NCI-H1417 (cell line): Measurements from ENCODE around the gene APP.

Experiments
- DNase-seq, 3 experiments: peaks; one replicate each; lab custom pipeline; 2025; lab: John Stamatoyannopoulos, UW

Gene APP

DNA sequence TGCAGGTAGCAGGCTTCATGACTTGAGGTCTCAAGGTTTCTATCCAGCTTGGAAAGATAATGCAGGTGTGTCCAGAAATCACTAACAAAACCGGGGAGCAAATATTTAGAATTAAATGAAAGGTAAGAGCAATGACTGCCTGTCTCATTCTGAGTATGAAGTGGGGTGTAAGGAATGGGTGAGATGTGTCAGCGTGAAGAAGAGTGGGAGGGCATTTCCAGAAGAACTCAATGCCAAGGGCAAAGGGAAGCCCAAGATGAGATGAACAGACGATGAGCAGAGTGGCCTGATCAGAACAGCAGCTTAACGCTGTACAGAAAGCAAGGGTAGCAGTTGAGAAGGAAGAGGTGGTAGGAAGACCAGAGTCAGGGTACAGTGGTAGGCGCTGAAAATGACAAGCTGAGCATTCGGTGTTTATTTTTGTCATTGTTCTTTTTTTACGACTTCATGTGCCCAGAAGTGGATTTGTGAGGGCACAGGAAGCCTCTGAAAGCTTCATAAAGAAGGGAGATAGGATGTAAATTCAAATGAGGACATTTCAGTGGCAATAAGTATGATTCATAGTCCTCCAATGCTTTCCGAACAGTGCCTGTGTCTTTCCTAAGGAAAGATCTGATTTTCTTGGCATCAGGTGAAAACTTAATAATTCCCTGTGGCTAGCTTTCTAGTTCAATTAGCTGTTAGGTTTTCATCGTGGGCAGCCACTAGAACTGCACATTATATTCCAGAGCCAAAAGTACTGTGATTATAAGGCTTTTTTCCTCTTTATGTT, 190.5 kb downstream of the APP start:
- DNase-seq: peak in 1 of 3 experiments; percentile 33

DNA sequence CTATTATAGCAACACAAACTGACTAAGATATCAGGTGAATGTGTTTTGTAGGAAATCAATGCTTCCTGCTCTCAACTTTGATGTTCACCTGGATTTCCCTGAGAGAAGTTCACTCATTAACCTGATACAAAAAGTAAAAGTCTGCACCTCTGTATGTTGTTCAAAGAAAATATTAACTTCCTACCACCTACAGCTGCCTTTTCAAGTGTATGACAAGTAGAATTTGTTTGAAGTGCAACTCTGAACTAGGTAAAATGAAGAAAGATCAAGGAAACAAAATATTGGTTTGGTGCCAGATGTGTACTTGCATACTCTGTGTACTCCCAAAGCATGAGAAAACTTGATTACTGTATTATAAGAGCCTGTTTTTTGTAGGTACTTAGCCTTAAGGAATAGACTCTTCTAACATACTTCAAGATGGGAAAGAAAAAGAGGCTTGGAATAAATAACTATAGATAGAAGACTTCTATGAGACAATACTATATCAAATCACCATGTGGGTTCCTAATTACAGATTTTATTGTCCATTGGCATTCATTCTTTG, 193.4 kb downstream of the APP start:
- no peak for DNase-seq

DNA sequence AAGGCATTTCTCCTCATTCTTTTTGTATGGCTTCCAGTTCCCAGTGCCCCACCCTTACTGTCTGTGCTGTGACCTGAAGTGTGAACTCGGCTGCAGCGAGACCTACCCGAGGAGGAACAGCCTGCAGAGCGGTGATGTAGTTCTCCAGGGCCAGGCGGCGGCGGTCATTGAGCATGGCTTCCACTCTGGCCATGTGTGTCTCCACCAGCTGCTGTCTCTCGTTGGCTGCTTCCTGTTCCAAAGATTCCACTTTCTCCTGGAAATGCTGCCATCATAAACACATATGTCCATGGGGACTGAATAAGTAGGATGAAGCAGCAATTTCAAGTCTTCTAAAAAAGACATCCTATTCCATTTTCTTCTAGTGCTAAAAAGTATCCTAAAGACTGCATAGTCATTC, 195.6 kb downstream of the APP start:
- no peak for DNase-seq

DNA sequence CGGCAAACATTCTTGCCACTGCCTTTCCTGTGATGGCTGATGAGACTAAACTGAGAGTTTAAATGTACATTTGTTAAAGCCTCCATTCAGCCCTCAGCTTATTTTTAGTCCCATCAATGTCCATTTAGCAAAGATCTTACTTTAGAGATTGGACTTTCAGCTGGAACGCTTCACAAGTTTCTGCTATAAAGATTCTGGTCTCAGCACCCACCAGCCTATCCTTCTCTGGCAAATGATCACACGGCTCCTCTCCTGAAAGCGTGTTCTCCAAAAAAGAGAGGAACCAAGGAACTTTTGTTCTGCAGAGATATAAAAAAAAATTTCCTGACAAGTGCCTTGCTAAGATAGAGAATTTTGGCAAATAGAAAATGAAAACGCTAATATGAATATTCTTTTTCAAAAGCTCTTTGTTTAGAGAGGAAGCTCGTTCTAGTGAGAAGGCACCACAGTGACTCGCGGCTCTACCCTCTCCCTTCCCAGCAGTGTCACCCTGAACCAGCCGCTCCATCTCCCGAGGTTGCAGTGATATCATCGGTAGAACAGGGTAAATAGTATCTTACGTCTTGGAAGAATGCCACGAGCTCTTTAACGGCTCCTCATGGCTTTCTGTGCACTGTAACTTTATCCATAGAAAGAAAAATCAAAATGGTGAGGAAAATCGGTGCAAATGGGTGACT, 200.2 kb downstream of the APP start:
- no peak for DNase-seq

GRCh38 chr21:25967901-25968438, 202.6 kb downstream of the APP start:
- no peak for DNase-seq

DNA sequence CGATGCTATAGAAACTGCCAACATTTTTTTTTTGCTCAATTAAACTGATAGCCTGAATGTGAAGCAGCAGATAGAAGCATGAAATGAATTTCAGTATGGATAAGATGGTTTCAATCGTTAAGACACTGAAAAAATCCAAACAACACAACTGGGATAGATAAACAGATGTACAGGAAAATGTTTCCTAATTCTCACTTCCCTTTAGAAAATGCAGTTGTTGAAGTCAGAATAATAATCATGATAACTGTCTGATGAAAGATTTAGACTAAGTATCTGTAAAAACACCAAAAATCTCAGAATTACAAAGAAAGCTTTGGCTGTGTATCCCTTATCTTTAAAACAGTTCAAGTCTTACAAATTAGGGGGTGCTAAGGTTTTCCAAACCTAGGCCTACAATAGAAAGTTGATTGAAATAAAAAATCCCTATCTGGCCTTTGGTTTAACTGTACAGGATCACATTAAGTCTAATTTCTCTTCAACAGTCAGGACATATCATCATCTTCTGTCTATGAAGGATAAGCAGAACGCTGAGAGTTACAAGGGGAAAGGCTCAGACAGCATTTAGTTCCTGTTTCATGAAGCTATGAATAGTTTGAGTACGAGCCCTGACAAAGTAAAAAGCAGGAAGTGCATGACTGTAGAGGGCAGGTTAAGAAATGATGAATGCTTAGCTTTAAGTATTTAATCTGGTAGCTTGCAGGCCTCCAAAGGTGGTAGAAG, 203.2 kb downstream of the APP start:
- no peak for DNase-seq

DNA sequence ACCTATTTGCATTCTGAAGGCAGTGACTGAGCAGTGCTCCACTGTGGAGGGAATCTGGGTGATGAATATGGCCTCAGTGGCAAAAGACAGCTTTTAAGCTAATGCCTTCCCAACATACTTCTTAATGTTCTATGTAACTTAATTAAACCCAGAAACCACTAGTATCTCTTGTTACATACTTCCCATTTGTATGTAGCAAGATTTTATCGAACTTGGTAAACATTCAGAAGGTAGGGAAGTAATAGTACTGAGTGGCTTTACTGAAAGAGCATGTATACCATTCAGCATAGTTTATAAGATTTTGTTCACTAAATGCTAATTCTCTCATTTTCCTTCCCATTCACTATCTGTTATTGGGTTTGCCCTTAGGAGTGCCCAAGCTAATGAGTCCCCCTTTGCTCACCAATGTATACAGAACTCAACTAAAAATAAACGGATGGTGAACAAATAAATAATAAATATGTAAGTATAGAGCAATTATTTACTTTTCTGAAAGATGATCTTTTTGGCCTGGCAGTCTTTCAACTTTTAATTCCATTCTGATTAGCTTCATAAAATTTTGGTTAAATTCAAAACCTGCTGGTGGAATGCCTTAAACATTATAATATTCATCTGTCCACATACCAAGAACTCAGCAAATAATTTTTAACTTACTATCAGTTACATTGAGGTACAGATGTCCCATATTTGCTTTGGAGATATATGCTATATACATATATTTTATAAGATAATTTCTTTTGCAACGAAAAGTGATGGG, 204.4 kb downstream of the APP start:
- DNase-seq: no peak

DNA sequence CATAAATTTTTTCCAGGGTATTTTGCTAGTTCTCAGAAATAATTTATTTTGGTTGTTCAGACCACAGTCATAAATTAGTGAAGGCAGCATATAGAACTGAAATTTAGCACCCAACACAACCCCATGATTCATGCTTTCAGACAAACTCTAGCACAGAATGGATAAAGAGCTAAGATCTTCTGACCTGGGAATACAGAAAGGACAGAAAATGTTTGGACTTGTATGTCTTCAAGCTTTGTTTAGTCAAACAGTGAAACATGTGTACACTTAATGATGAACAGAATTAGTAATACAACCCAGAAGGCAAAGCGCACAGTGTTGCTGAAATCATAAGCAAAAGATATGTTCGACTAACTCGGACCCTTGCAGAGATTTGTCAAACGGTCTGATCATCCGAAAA, 205.6 kb downstream of the APP start:
- DNase-seq: no peak

DNA sequence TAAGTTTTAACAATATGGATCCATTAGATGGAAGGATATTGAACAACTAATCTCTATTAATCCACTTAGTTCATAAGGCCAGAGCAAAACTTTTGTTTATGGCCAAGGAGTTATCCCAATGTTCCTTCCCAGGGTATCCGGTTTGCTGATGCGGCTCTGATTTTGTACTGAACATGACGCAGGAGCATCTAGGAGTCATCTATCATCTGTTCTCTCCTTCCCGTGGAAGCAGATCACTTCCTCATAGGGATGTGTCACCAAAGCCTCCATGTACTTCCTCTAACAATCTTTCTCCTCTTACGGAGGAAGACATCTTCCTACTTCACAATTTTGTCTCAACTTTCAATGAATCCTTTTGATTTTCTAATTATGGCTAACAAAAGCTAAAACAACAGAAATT, 206.6 kb downstream of the APP start:
- no peak for DNase-seq

GRCh38 chr21:25963181-25963580, 207.4 kb downstream of the APP start:
- no peak for DNase-seq

DNA sequence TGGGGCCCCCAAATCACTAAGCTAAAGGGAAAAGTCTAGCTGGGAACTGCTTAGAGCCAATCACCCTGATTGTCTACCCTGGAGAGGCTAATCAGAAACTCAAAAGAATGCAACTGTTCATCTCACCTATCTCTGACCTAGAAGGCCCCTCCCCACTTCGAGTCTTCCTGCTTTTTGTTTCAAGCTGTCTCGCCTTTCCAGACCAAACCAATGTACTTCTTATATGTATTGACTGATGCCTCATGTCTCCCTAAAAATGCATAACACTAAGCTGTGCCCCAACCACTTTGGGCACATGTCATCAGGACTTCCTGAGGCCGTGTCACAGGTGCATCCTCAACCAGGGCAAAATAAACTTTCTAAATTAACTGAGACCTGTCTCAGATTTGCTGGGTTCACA, 209.5 kb downstream of the APP start:
- DNase-seq: no peak

DNA sequence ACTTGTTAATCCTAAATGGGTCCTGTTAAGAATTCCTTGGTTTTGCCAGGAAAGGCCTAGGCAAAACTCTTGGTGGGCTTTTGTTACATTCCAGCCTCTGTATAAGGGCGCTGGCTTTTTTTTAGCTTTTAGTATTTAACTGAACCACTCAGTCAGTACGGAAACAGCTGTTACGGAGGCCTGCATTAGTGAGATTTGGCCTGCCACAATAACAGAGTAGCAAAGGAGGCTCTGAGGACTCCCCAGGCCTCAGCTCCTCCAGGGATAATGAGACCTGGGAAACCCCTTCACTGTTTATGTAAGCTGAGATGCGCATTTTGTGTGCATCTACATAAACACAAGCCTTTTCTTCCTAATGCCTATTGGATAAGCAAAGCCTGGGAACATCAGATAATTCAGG, 210.2 kb downstream of the APP start:
- no peak for DNase-seq

DNA sequence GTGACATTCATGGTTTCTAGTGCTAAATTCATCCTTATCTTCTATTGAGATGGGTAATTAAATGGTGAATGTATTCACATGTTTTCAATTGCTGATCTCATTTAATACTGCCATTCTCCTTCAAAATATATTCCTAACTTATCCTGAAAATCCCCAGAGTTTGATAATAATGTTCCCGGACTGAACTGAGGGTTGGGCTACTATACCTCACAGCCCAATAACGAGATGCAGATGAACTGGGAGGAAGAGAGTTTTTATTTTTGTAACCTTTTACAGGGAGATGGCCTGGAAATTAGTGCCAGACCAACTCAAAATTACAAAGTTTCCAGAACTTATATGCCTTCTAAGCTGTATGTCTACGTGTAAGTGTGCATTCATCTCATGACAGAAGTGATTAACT, 210.8 kb downstream of the APP start:
- no peak for DNase-seq

DNA sequence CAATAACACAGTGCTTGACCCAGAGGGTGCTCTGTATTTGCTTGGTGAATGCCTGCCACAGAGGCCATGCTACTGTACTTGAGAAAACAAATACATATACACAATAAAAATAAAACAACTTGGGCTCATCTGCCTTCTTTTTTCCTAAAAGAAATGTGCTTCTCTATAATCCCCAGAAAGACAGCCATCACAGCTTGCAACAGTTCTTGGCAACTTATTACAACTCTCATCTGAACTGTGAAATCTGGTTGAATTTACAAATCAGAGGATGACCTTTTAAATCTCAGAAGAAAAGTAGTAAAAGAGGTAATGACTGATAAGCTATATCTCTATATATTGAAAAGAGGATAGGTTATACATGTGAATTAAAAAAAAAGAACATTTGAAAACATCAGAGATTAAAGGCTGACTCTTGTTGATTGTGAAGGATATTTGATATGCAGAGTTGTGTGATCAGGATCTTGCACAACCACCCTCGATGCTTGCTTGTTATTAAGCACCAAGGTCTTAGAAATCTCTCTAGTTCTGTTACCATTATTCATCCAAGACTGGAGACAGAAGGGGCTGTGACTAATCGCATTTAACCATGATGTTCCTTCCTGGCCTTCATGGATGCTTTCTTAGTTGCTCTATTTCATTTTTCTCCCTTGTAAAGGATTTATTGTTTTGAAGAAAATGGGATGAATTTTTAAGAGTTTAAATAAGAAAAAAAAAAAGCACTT, 213.4 kb downstream of the APP start:
- DNase-seq: no peak

DNA sequence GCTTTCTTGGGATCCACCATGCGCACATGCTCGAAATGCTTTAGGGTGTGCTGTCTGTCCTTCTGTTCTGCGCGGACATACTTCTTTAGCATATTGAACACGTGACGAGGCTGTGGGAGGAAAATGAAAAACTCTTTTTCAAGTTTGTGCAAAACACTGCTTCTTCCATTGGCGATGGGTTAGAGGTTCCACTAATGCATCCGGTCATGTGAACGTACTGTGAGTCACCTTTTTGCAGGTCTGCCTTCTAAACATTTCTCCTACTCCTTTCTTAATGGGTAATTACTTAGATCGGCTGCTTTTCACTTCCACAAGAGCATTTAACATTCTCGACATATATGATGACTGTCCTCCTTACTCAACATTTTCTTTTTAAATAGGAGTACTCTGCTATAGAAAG, 214.9 kb downstream of the APP start:
- DNase-seq: no peak

DNA sequence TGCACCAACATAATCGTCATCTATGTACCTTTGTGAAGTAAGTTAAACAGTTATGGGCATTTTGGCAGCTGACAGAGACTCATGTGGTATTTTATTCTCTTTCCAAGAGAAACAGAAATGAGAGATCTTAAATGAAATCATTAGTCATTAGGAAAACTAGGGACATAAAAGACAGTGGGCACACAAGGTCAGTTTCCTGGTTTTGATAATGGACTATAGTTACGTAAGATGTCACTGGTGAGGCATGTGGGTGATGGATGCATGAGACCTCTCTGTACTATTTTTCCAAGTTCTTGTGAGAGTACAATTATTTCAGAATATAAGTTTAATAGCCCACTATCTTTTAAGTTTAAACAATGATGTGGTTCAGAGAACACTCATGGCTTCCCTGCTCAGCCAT, 216.9 kb downstream of the APP start:
- DNase-seq: no peak

DNA sequence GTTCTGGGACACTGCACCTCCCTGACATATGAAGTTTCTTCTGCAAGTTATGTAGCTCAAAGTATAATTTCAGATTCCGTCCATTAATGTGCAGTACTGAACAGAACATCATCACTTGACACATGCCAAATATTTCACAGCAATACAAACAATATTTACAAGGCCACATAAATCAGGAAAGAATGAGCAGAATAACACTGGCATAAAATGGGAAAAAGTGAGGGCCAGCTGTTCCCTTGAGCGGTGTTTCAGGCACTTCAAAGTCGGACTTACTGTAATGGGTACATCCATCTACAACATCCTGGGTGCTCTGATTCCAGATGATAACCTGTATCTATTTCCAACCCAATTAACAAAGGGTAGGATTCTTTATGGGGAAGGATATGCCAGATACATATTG, 217.4 kb downstream of the APP start:
- no peak for DNase-seq

DNA sequence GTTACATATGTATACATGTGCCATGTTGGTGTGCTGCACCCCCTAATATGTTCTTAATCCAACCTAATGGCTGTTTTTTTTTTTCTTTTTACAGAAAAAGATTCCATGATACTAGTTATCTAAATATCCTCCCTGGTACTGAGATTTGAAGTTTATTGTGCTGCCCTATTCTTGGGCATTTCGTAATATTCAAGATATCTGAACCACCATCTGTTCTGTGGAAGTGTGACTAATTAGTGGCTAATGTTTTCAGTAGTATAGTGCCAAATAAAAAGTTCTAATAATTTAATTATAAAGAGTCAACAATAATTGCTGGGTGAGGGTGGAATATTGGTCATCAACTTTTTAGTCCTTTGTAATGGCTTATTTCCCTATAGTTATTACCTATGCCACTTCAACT, 218.3 kb downstream of the APP start:
- DNase-seq: no peak

GRCh38 chr21:25949701-25950100, 220.9 kb downstream of the APP start:
- no peak for DNase-seq

- no peak for DNase-seq
These were observed 225.8 kb downstream of the APP start for GRCh38 chr21:25944672-25945213.

GRCh38 chr21:25944082-25944481, 226.5 kb downstream of the APP start:
- no peak for DNase-seq
